Measurements from ENCODE around the gene SPX.

The SPX gene, protein sequence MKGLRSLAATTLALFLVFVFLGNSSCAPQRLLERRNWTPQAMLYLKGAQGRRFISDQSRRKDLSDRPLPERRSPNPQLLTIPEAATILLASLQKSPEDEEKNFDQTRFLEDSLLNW

GRCh38 chr12:21526053-21526452 is at the start of gene SPX:
TSS of gene SPX (plus strand) at chr12:21526296. CDS start at chr12:21526473, 177 bp downstream.
- no peak for DNase-seq (ENCODE audit: low read depth, low spot score)

DNA sequence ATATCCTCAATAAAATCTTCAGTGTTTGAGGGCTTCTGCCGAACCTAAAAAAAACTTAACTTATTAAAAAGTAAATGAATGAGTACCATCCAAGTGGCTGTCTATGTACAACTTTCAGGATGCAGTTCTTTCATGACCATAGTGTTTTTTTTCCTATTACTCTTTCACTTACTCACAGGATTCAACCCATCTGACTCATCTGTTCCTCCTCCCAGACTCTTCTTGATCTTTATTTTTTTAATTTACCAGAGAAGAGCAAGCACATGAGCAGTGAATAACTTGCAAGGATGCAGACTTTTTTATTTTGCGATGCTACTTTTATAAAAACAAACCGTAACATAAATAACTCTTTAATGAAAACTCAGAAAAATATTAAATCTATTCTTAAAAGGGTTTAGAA is 49.1 kb upstream of the SPX start:
- no peak for DNase-seq (ENCODE audit: low read depth, low spot score)

- DNase-seq (ENCODE audit: low read depth, low spot score): no peak
These were observed 47.2 kb upstream of the SPX start for GRCh38 chr12:21478756-21479455.

GRCh38 chr12:21483531-21483930 is 42.6 kb upstream of the SPX start:
- no peak for DNase-seq (ENCODE audit: low read depth, low spot score)

GRCh38 chr12:21485998-21486397 is 40.1 kb upstream of the SPX start:
- no peak for DNase-seq (ENCODE audit: low read depth, low spot score)

DNA sequence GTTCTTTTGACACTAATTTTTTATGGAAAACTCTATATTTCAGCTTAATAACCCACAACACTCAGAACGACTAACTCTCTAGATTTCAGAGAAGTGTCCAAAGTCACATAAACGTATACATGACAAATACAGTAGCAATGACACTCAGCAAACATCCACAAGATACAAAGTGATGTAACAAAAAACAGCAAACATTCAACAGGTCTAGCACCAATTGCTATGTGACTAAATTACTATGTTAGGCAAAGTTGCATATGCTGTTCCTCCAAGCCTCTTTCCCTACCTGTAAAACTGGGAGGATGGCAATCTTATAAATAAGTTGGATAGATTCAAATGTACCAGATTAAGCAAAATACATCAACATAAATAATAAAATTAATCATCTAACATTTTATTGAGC is 26.3 kb upstream of the SPX start:
- no peak for DNase-seq (ENCODE audit: low read depth, low spot score)

DNA sequence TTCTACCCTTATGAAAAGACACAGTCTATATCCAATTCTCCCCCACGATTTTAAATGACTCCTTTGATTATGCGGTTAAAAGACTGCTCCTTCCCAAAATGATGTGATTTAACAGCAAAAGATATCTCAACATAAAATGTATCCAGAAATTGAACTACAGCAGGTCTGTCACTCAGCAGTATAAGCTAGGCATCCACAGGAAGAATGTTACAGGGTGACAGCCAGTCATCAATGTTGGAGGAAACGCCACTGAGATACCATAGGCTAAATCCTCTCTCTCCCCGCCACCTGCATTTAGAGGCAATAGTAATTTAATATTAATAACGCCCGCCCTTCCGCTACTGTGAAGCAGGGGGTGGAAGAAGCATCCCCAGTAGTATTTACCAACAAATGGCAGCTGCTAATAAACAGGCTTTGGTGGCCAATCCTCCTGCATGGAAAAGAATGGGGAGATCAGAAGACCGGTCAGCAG is 25.3 kb upstream of the SPX start:
- no peak for DNase-seq (ENCODE audit: low read depth, low spot score)

- peak; percentile 90 for DNase-seq (ENCODE audit: low read depth, low spot score)
These were observed 24.6 kb upstream of the SPX start, which contains the start of the genes GOLT1B and RECQL for GRCh38 chr12:21501258-21502163. TSS of gene GOLT1B (plus strand) at chr12:21501789. CDS start at chr12:21501924, 135 bp downstream. TSS of gene RECQL (minus strand) at chr12:21501635. CDS start at chr12:21499570, 2,065 bp downstream.

DNA sequence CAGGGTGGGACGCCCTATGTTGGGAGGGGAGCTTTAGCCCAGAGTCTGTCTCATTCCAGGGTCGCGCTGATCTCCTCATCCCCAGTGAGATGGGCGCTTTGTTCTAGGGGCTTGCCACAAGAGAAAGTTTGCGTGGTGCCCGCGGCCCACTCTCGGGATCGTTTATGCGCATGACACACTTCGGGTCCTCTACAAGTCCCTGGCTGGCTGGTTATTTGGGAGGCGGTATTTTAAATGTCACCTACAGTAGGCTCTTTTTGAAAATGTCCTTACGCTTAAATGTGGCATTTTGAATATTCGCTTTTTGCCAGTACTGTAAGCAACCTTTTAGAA is 24.0 kb upstream of the SPX start:
- DNase-seq (ENCODE audit: low read depth, low spot score): no peak

DNA sequence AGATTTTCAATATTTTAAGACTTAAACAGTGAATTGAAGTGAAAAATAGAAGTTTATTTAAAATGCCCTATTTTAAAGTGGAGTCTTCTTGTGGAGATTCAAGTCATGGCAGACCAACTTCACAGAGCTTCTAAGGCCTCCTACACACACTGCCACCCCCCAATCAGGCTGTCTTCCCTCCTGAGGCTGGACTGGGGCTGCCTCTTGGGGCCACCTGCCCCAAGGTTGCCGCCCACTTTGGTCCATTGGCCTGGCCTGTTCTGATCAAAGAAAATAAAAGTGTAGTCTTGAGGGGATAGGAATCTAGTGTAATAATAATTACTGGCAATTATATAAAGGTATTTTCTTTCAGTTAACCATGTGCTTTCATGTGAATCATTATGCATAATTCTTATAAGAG is 23.2 kb upstream of the SPX start:
- no peak for DNase-seq (ENCODE audit: low read depth, low spot score)

DNA sequence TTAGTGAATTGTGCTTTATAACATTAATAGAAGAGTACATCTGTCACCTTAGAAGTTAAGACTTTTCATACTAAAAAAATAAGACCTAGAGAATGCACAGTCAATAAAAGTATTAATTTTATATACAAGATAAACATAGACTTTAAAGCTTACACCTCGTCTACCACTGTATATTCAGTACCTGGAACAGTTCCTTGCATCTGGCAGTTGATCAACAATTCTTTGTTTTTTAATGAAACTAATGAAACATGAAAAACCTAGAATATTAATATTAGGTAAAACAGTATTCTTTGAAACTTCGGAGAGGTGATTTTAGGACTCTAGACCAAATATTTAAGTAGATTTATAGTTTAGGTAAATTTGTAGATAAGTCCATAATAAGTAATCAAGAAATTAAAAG is 20.2 kb upstream of the SPX start:
- no peak for DNase-seq (ENCODE audit: low read depth, low spot score)

DNA sequence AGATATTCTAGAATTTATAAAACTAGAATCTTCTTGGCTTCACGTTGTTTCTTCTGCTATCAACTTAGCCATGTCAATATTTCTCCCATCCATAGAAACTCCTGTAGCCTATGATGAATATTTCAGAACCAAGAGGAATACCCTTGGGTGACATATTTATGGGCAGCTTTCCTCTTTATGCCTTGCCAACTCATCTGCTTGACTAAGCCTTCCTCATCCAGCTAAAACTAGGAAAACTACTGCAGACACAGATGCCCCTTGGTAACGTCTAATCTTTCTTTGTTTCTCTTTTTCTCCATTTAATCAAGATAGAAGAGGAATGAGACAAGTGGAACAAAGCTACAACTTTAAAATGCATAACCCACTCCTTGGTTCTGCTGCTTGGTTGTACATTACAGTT is 18.2 kb upstream of the SPX start:
- no peak for DNase-seq (ENCODE audit: low read depth, low spot score)

DNA sequence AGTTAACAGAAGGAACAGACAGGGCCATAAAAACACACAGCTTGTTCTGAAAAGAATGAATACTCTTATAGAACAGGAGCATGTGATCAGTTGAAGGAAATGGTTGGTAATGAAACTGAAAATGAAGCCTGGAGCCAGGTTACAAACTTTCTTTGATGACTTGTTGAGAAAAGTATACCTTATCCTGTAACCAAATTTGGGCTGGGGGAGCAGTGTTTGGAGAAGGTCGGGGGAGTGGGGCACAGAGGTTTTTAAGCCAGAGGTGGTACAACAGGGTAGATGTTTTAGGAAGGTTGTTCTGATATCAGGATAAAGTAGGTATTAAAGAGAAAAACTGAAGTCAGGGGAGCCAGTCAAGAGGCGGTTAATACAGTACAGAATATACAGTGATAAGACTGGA is 16.3 kb upstream of the SPX start:
- DNase-seq (ENCODE audit: low read depth, low spot score): no peak

DNA sequence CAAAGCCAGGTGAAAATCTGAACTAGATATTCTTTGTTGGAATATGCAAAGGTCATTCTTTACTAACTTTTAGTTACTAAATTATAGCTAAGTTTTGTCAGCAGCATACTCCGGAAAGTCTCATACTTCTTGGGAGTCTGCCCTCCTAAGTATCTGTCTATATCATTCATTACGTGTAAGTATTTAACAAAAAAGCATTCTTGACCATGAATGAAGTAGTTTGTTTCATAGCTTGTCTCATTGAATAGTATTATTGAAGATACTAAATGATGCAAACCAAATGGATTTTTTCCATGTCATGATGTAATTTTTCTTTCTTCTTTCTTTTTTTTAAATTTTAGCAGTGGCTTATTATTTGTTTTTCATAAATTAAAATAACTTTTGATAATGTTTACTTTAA is 9.8 kb upstream of the SPX start:
- DNase-seq (ENCODE audit: low read depth, low spot score): no peak

GRCh38 chr12:21518451-21518850 is 7.6 kb upstream of the SPX start:
- DNase-seq (ENCODE audit: low read depth, low spot score): no peak

- no peak for DNase-seq (ENCODE audit: low read depth, low spot score)
These were observed 4.6 kb upstream of the SPX start for GRCh38 chr12:21521541-21521940.

- no peak for DNase-seq (ENCODE audit: low read depth, low spot score)
These were observed 2.9 kb upstream of the SPX start for GRCh38 chr12:21523148-21523547.

DNA sequence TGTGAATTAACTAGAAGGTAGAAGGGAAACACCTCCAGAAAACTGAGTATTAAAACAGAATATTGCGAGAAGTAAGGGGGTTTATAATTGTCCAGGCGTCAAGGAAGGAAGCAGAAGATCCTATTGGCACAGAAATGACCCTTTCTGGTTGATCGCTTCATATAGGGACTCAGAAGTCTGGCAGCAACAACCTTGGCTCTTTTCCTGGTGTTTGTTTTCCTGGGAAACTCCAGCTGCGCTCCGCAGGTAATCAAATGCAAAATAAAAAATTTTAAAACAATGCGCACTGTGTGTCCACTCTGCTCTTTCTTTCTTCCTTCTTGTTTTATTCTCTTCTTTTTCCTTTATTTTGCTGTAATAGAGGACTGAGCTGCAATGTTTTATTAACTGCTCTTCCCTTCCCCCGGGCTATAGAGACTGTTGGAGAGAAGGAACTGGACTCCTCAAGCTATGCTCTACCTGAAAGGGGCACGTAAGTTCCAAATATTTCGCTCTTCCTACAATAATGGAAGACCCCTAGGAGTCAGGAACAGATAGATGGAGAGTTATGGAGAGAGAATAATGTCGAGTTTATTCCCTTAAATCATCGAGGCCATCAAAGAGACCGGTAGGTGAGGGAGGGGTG is 737 bp downstream of the SPX start:
- no peak for DNase-seq (ENCODE audit: low read depth, low spot score)

GRCh38 chr12:21527451-21528180 is 1.5 kb downstream of the SPX start:
- DNase-seq (ENCODE audit: low read depth, low spot score): peak; percentile 25

DNA sequence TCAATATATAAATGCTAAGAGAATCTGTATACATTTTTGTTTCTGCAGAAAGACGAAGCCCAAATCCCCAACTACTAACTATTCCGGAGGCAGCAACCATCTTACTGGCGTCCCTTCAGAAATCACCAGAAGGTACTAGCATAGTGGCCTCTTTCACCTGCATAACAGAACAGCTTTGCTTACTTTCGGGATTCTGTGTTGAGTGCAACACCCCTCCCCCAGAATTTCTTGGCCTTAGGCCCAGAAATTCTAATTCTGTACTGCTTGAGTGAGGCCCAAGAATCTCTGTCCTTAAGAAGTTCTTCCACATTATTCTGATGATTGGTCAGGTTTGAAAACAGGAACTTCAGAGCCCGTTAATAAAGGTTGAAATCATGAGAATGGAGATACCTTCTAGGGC is 2.9 kb downstream of the SPX start:
- no peak for DNase-seq (ENCODE audit: low read depth, low spot score)

DNA sequence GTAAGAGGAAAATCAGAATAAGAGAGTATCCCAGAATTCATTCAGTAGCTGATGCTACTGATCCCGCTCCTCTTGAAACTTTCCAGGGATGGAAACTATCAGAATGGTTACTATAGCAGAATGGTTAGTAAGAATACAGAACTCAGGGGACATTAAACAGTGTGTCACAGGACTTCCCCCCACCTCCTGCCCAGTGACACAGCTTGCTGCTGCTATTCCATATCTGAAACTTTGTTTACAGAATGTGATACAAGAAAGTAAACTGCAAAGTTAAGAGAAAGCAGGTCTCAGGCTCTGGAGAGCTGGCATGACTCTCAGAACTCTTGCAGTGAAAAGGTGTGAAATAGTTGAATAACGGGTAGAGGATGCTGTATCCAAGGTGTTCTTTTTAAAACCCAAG is 3.4 kb downstream of the SPX start:
- no peak for DNase-seq (ENCODE audit: low read depth, low spot score)
